Cardiac fibroblast (primary cell): ENCODE data around the gene PPP1R37.
A peak's percentile ranks its signal among the peaks of the same experiment; 100 is the strongest.

Source experiments
- DNase-seq, 2 donors: peaks; one replicate each; pipeline versions ENCODE4 v3.0.0 to v3.0.0-alpha.2; 2010; ENCODE audit warnings: low read depth in 2 of 2
- H3K4me3 ChIP-seq, 2 donors: replicated peaks in 1 of 2; 1 replicate in 1 of 2; 2 replicates in 1 of 2; pipeline ENCODE4 v1.5.1; 2011; ENCODE audit warnings: low read depth in 2 of 2, low read length in 2 of 2, mild to moderate bottlenecking in 2 of 2, moderate library complexity in 1 of 2
- CTCF ChIP-seq: IDR thresholded peaks from one replicate; pipeline ENCODE4 v1.5.1; 2011; ENCODE audit warnings: low read depth, mild to moderate bottlenecking, low read length, inconsistent platforms

The PPP1R37 gene

DNA sequence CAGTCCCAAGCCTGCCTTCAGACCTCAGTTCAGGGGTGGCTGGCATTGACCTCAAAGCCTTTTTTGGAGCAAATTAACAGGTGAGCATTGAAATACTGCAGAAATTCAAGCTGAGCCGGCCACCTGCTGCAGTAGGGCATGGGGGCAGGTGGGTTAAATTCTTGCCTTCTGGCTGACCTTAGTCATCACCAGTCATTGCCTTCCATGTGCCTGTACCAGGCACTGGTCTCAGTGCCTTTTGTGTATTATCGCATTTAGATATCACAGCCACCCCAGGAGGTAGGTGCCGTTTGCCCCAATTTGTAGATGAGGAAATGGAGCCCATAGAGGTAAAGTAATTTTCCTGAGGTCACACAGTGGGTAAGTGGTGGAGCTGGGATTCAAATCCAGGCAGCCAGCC is 7.2 kb downstream of the PPP1R37 start:
- DNase-seq = no peak
- no peak overlapping the region for H3K4me3 ChIP-seq
- TF ChIP-seq CTCF = no peak

DNA sequence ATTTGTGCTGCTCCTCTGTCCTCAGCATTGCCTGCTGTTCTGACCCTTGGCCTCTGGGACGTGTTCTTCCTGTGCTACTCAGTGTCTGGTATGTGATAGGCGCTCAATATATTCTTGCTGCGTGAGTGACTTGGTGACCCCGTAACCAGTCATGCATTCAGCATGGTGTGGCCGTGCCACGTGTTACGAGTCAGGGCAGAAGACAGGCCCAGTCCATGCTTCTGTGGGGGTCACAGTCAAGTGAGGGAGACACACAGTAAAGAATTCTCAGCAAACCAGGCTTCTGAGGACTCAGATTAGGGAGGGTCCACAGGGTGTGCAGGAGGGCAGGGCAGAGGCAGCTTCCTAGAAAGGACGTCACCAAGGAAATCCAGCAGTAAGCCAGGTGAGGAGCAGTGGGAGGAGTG is 7.9 kb downstream of the PPP1R37 start:
- peak in 1 of 2 donors; percentile 55 for DNase-seq
- H3K4me3 ChIP-seq = no peak overlapping the region
- no peak for TF ChIP-seq CTCF

DNA sequence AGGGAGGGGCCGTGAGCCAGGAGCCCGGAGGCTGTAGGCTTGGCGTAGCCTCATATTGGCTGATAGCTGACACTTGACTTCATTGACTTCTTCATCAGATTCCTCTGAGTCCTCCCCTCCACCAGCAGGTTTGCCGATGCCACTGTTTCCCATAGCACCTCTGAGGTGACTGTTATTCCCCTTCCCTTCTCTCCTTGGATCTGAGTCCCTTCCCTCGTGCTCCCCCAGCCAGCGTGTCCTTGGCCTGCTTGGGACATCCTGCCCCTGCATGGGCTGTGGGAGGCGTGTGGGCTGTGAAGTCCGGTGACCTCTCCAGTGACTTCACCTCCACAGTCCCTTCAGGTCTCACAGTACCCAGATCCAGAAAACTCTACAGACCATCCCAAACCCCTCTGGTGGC is 8.8 kb downstream of the PPP1R37 start:
- DNase-seq = no peak
- no peak for TF ChIP-seq CTCF
- H3K4me3 ChIP-seq = no peak overlapping the region

DNA sequence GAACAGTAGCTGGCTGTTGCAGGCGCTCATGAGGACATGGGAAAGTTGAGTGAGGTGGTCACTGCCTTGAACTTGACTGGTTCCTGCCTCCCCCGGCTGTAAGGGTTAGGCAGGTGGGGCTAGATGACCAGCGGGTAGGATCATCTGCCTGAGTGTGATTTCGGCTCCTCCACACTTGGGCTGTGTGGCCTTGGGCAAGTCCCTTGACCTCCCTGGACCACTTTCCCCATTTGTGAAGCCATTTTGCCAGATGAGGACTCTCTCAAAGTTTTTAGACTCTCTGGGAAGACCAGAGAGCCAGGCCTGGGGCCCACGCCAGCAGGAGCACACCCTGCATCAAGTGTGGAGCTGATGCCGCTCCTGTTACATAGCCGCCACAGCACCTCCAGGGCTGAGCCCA is 9.5 kb downstream of the PPP1R37 start:
- no peak for TF ChIP-seq CTCF
- no peak overlapping the region for H3K4me3 ChIP-seq
- no peak for DNase-seq

GRCh38 chr19:45103156-45103507 is 10.2 kb downstream of the PPP1R37 start:
- H3K4me3 ChIP-seq = no peak overlapping the region
- TF ChIP-seq CTCF = no peak
- peak in 1 of 2 donors; percentile 43 for DNase-seq

- TF ChIP-seq CTCF = peak; percentile 4
- DNase-seq = no peak
- H3K4me3 ChIP-seq = no peak overlapping the region
Observed at GRCh38 chr19:45103508-45104319, 10.7 kb downstream of the PPP1R37 start.
